HepG2 (cell line): ENCODE results near the gene PRSS16. TPM values are rescaled to one million over a fixed set of nuclear protein-coding genes. Genes with fewer than 3 reads are reported as not detected.

Source experiments
- BHLHE40 ChIP-seq: IDR thresholded peaks from 2 replicates; pipeline ENCODE4 v1.6.1; 2011; ENCODE audit warnings: low read length, improper control_type of control experiment
- CC2D1A ChIP-seq: sonication (generic); formaldehyde crosslinking; IDR thresholded peaks from 2 replicates; pipeline ENCODE4 v1.8.1; 2023; ENCODE audit warnings: mild to moderate bottlenecking, missing genetic modification reagents
- HOXA5 ChIP-seq: sonication (generic); formaldehyde crosslinking; IDR thresholded peaks from 2 replicates; pipeline ENCODE4 v1.4.0; 2020; ENCODE audit warnings: missing genetic modification reagents
- MIXL1 ChIP-seq: IDR thresholded peaks from 2 replicates; pipeline ENCODE4 v1.6.1; 2016
- SMAD3 ChIP-seq: sonication (generic); formaldehyde crosslinking; IDR thresholded peaks from 2 replicates; pipeline ENCODE4 v1.4.0; 2020; ENCODE audit warnings: missing genetic modification reagents
- SRSF4 ChIP-seq: fragments of 200-400 bp; formaldehyde crosslinking; IDR thresholded peaks from one replicate; pipeline ENCODE4 v1.6.1; 2018; ENCODE audit warnings: mild to moderate bottlenecking, low read depth, low read length, moderate library complexity; ENCODE audit not compliant: poor library complexity, severe bottlenecking
- ZFY ChIP-seq: sonication (generic); formaldehyde crosslinking; IDR thresholded peaks from 2 replicates; pipeline ENCODE4 v1.4.0; 2020; ENCODE audit warnings: missing genetic modification reagents
- ZNF136 ChIP-seq: sonication (generic); formaldehyde crosslinking; IDR thresholded peaks from 2 replicates; pipeline ENCODE4 v1.8.1; 2022; ENCODE audit warnings: low read depth, mild to moderate bottlenecking, moderate library complexity, missing genetic modification reagents
- ZNF260 ChIP-seq: sonication (generic); formaldehyde crosslinking; IDR thresholded peaks from 2 replicates; pipeline ENCODE4 v1.4.0; 2020; ENCODE audit warnings: missing genetic modification reagents, low read depth, mild to moderate bottlenecking, borderline replicate concordance
- ZNF546 ChIP-seq: sonication (generic); formaldehyde crosslinking; conservative IDR thresholded peaks from 2 replicates; pipeline ENCODE4 v1.8.1; 2023; ENCODE audit warnings: mild to moderate bottlenecking, missing genetic modification reagents
- ZNF737 ChIP-seq: sonication (generic); formaldehyde crosslinking; IDR thresholded peaks from 2 replicates; pipeline ENCODE4 v1.5.0; 2020; ENCODE audit warnings: missing genetic modification reagents, mild to moderate bottlenecking, borderline replicate concordance
- ZNF788 ChIP-seq: sonication (generic); formaldehyde crosslinking; IDR thresholded peaks from 2 replicates; pipeline ENCODE4 v1.5.0; 2020; ENCODE audit warnings: mild to moderate bottlenecking, missing genetic modification reagents, borderline replicate concordance
- ZSCAN25 ChIP-seq: sonication (generic); formaldehyde crosslinking; IDR thresholded peaks from 2 replicates; pipeline ENCODE4 v1.8.0; 2022; ENCODE audit warnings: mild to moderate bottlenecking, missing genetic modification reagents
- polyA plus RNA-seq, 8 experiments: library from polyadenylated mRNA; depleted of rRNA in 3 of 8; stranded (reverse) in 7 of 8; unstranded in 1 of 8; fragments of >200 nt; fragmentation: Illumina TruSeq in 4 of 8; extraction: Trizol in 4 of 8; gene quantifications; 2 replicates each; pipeline versions ENCODE4 v1.2.1 to v1.2.3, GENCODE V29; 2011 to 2016; ENCODE audit warnings: low read depth in 4 of 8, missing spikeins in 1 of 8, mixed read lengths in 1 of 8; ENCODE audit not compliant: insufficient read depth in 1 of 8
- total RNA-seq, 5 experiments: library from RNA; depleted of rRNA; stranded (reverse); fragments of >200 nt; fragmentation: Illumina TruSeq; extraction: Trizol; gene quantifications; 2 replicates each; pipeline ENCODE4 v1.2.3, GENCODE V29; 2016; ENCODE audit warnings: low read depth in 1 of 5
- TF ChIP-seq, protein P1 (sequence below): sonication (generic); formaldehyde crosslinking; IDR thresholded peaks from 2 replicates; pipeline ENCODE4 v1.5.1; 2020; ENCODE audit warnings: missing genetic modification reagents, mild to moderate bottlenecking, borderline replicate concordance
- TF ChIP-seq, protein P2 (sequence below), 2 experiments: sonication (generic) in 1 of 2; formaldehyde crosslinking in 1 of 2; IDR thresholded peaks; 2 replicates each; pipeline versions ENCODE4 v1.6.1 to v1.9.0; 2014 to 2022; ENCODE audit warnings: antibody characterized with exemption in 1 of 2, borderline replicate concordance in 1 of 2, inconsistent platforms in 1 of 2, low read depth in 1 of 2, missing genetic modification reagents in 1 of 2
- TF ChIP-seq, protein P3 (sequence below): IDR thresholded peaks from 2 replicates; pipeline ENCODE4 v1.6.1; 2018; ENCODE audit warnings: missing genetic modification reagents, mild to moderate bottlenecking, missing compliant biosample characterization
- TF ChIP-seq, protein P4 (sequence below): sonication (generic); formaldehyde crosslinking; IDR thresholded peaks from 2 replicates; pipeline ENCODE4 v1.8.0; 2023; ENCODE audit warnings: mild to moderate bottlenecking, missing genetic modification reagents

Gene PRSS16
- total and polyA plus RNA-seq, 2 of the 13 experiments (the other 11 are each of a cell fraction or from before 2014, with no cell fraction given), result not detected

DNA sequence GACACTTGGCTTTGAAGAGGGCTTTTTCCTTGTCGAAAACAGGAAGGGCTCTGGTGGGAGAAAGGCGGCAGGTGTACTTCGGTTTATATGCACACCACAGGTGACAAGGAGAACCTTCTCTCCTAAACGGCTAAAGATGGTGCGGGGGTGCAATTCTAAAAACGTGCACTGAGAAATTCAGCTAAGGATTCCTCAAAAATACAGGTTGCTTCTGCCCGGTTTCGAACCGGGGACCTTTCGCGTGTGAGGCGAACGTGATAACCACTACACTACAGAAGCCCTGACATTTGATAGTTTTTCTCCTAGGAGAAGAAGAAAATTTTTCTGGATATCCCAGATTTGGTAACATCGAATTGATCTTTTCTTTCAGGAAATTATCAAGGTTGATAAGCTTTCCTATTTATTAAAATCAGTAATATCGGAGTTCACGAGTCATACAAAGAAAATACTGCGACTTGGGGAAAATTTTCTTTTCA is 32.6 kb downstream of the PRSS16 start (continued):
- TF ChIP-seq, protein P1, sequence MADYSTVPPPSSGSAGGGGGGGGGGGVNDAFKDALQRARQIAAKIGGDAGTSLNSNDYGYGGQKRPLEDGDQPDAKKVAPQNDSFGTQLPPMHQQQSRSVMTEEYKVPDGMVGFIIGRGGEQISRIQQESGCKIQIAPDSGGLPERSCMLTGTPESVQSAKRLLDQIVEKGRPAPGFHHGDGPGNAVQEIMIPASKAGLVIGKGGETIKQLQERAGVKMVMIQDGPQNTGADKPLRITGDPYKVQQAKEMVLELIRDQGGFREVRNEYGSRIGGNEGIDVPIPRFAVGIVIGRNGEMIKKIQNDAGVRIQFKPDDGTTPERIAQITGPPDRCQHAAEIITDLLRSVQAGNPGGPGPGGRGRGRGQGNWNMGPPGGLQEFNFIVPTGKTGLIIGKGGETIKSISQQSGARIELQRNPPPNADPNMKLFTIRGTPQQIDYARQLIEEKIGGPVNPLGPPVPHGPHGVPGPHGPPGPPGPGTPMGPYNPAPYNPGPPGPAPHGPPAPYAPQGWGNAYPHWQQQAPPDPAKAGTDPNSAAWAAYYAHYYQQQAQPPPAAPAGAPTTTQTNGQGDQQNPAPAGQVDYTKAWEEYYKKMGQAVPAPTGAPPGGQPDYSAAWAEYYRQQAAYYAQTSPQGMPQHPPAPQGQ, result no peak
- TF ChIP-seq CC2D1A (no peak), HOXA5 (CRISPR knock-in tag) (0 out of 2 replicates have a peak, but pooled peaks have one; percentile 37), SMAD3 (CRISPR knock-in tag) (peak; percentile 66; the same call in 1 of the 2 replicates), BHLHE40 (peak; percentile 68), MIXL1 (CRISPR knock-in tag) (peak; percentile 53; the same call in 1 of the 2 replicates), SRSF4 (no peak), ZNF788 (CRISPR knock-in tag) (peak; percentile 41; the same call in 1 of the 2 replicates), ZSCAN25 (CRISPR knock-in tag) (no peak), ZNF737 (CRISPR knock-in tag) (no peak), ZNF260 (CRISPR knock-in tag) (no peak), ZNF136 (CRISPR knock-in tag) (no peak), ZNF546 (CRISPR knock-in tag) (no peak), ZFY (0 out of 2 replicates have a peak, but pooled peaks have one; percentile 21)
- TF ChIP-seq, protein P2, sequence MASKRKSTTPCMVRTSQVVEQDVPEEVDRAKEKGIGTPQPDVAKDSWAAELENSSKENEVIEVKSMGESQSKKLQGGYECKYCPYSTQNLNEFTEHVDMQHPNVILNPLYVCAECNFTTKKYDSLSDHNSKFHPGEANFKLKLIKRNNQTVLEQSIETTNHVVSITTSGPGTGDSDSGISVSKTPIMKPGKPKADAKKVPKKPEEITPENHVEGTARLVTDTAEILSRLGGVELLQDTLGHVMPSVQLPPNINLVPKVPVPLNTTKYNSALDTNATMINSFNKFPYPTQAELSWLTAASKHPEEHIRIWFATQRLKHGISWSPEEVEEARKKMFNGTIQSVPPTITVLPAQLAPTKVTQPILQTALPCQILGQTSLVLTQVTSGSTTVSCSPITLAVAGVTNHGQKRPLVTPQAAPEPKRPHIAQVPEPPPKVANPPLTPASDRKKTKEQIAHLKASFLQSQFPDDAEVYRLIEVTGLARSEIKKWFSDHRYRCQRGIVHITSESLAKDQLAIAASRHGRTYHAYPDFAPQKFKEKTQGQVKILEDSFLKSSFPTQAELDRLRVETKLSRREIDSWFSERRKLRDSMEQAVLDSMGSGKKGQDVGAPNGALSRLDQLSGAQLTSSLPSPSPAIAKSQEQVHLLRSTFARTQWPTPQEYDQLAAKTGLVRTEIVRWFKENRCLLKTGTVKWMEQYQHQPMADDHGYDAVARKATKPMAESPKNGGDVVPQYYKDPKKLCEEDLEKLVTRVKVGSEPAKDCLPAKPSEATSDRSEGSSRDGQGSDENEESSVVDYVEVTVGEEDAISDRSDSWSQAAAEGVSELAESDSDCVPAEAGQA (IDR thresholded peaks at IDR 0.05; ENCODE audit: low read depth), result no peak
- TF ChIP-seq, protein P2 (CRISPR knock-in tag; IDR thresholded peaks at IDR 0.05; ENCODE audit: borderline replicate concordance), result no peak
- TF ChIP-seq, protein P3, sequence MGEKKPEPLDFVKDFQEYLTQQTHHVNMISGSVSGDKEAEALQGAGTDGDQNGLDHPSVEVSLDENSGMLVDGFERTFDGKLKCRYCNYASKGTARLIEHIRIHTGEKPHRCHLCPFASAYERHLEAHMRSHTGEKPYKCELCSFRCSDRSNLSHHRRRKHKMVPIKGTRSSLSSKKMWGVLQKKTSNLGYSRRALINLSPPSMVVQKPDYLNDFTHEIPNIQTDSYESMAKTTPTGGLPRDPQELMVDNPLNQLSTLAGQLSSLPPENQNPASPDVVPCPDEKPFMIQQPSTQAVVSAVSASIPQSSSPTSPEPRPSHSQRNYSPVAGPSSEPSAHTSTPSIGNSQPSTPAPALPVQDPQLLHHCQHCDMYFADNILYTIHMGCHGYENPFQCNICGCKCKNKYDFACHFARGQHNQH (CRISPR knock-in tag), result 0 out of 2 replicates have a peak, but pooled peaks have one; percentile 46
- TF ChIP-seq, protein P4, sequence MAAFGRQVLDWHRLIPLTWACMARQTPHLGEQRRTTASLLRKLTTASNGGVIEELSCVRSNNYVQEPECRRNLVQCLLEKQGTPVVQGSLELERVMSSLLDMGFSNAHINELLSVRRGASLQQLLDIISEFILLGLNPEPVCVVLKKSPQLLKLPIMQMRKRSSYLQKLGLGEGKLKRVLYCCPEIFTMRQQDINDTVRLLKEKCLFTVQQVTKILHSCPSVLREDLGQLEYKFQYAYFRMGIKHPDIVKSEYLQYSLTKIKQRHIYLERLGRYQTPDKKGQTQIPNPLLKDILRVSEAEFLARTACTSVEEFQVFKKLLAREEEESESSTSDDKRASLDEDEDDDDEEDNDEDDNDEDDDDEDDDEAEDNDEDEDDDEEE, result no peak
